Parathyroid adenoma (tissue), 2 donors: ENCODE data around the gene PLPP6.

ENCODE experiments used
- H2AFZ ChIP-seq: fragments of 300-600 bp; sonication (generic); one replicate; pipeline ENCODE4 v1.7.0; 2017; ENCODE audit warnings: antibody characterized with exemption, mild to moderate bottlenecking
- H3K27ac ChIP-seq: fragments of 300-600 bp; sonication (generic); one replicate; pipeline ENCODE4 v1.7.0; 2017
- H3K27me3 ChIP-seq: fragments of 300-600 bp; sonication (generic); one replicate; pipeline ENCODE4 v1.7.0; 2017; ENCODE audit warnings: low read length; ENCODE audit not compliant: control insufficient read depth, insufficient read depth
- H3K36me3 ChIP-seq: fragments of 300-600 bp; sonication (generic); one replicate; pipeline ENCODE4 v1.7.0; 2017; ENCODE audit warnings: low read length; ENCODE audit not compliant: control insufficient read depth, insufficient read depth
- H3K4me1 ChIP-seq: fragments of 300-600 bp; sonication (generic); one replicate; pipeline ENCODE4 v1.7.0; 2017; ENCODE audit warnings: control low read depth
- H3K4me2 ChIP-seq: fragments of 300-600 bp; sonication (generic); one replicate; pipeline ENCODE4 v1.7.0; 2017; ENCODE audit warnings: low read length
- H3K4me3 ChIP-seq: fragments of 300-600 bp; sonication (generic); one replicate; pipeline ENCODE4 v1.7.0; 2017; ENCODE audit warnings: low read depth, low read length
- H3K79me2 ChIP-seq: fragments of 300-600 bp; sonication (generic); one replicate; pipeline ENCODE4 v1.7.0; 2017; ENCODE audit warnings: control low read depth
- H3K9ac ChIP-seq: fragments of 300-600 bp; sonication (generic); one replicate; pipeline ENCODE4 v1.7.0; 2017; ENCODE audit warnings: mild to moderate bottlenecking
- H3K9me3 ChIP-seq: fragments of 300-600 bp; sonication (generic); one replicate; pipeline ENCODE4 v1.7.0; 2017; ENCODE audit warnings: low read length; ENCODE audit not compliant: control insufficient read depth
- TF ChIP-seq, protein P1 (sequence below): fragments of 300-600 bp; sonication (generic); IDR thresholded peaks from one replicate; pipeline ENCODE4 v1.7.0; 2017; ENCODE audit warnings: antibody characterized with exemption, mild to moderate bottlenecking
- donor health status: primary hyperparathyroidism.

PLPP6 gene

DNA sequence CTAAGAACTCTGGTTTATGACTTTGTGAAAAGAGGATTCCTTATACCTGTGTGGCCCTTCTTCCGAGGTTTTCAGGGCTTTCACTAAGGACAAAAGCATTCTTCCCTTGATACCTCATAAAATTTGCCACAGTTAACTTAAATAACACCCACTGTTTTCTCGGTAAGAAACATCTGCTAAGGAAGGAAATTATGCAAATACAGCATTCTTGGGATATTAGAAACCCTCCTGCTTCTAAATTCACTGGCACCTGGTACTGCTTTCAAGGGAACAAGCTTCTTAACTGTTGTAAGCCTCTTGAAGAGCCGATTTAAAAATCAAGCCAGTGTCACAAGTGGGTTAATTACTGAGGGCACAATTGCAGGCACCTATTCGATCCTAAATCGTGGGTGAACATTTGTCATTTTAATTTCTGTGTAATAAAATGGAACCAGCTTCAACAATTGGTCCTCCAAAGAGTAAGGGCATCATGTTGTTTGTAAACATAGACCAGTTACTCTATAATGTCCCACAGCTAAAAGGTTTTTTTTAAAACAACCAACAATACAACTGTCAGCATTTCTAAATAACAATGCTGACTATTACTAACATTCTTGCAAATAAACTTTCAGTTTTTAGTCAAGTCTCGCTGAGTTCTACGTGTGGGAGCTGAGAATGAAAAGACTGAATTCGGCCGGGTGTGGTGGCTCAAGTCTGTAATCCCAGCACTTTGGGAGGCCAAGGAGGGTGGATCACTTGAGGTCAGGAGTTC is 52.3 kb downstream of the PLPP6 start:
- Histone ChIP-seq H3K4me1 (no peaks in the 10 kb centered on the region), H2AFZ (no peak overlapping the region), H3K36me3 (no peaks in the 10 kb centered on the region), H3K27me3 (no peaks in the 10 kb centered on the region), H3K4me2 (no peak overlapping the region), H3K27ac (no peak overlapping the region), H3K9me3 (no peaks in the 10 kb centered on the region), H3K79me2 (no peaks in the 10 kb centered on the region), H3K9ac (no peak overlapping the region), H3K4me3 (no peak overlapping the region)
- TF ChIP-seq, protein P1, sequence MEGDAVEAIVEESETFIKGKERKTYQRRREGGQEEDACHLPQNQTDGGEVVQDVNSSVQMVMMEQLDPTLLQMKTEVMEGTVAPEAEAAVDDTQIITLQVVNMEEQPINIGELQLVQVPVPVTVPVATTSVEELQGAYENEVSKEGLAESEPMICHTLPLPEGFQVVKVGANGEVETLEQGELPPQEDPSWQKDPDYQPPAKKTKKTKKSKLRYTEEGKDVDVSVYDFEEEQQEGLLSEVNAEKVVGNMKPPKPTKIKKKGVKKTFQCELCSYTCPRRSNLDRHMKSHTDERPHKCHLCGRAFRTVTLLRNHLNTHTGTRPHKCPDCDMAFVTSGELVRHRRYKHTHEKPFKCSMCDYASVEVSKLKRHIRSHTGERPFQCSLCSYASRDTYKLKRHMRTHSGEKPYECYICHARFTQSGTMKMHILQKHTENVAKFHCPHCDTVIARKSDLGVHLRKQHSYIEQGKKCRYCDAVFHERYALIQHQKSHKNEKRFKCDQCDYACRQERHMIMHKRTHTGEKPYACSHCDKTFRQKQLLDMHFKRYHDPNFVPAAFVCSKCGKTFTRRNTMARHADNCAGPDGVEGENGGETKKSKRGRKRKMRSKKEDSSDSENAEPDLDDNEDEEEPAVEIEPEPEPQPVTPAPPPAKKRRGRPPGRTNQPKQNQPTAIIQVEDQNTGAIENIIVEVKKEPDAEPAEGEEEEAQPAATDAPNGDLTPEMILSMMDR = no peak
